T-helper 1 cell (primary cell): ENCODE measurements around the gene CPSF7.

Source experiments
- DNase-seq, 5 donors: peaks; one replicate each; pipeline ENCODE4 v3.0.0-alpha.2; 2012 to 2020

Gene CPSF7

GRCh38 chr11:61353131-61354067, 76.4 kb downstream of the CPSF7 start:
- no peak for DNase-seq
